CD4-positive, alpha-beta T cell (primary cell): ENCODE results near the gene KLC1. TPM values are rescaled to one million over a fixed set of nuclear protein-coding genes. Genes with fewer than 3 reads are reported as not detected.

Experiments
- ATAC-seq: fragments of 200-7000 bp; cut with Tn5 transposase; one replicate; pipeline ENCODE4 v1.10.0; 2022; ENCODE audit warnings: mild to moderate bottlenecking; ENCODE audit not compliant: poor library complexity
- CTCF ChIA-PET: fragments of 350-600 bp; sonication (Branson Sonifier 250); formaldehyde crosslinking; loops from one replicate; lab custom pipeline; 2021; ENCODE audit warnings: antibody characterized with exemption, inconsistent platforms; lab: Charles Lee
- POLR2A ChIA-PET: fragments of 350-600 bp; sonication (Branson Sonifier 250); formaldehyde crosslinking; loops from one replicate; lab custom pipeline; 2021; ENCODE audit warnings: antibody characterized with exemption, inconsistent platforms; lab: Charles Lee
- DNase-seq, 14 experiments: peaks; one replicate each; pipeline ENCODE4 v3.0.0-alpha.2; 2013 to 2020; ENCODE audit warnings: mixed read lengths in 2 of 14
- H3K27ac ChIP-seq, 2 donors: one replicate each; pipeline versions ENCODE4 v1.5.1 to v1.7.0; 2013; ENCODE audit warnings: low read length in 2 of 2, low read depth in 1 of 2, mild to moderate bottlenecking in 1 of 2
- H3K27me3 ChIP-seq, 2 experiments: 1 replicate in 1 of 2; 2 replicates in 1 of 2; pipeline versions ENCODE4 v1.6.1 to v1.7.0; 2013; ENCODE audit warnings: low read length in 2 of 2, control low read depth in 1 of 2, mild to moderate bottlenecking in 1 of 2, moderate library complexity in 1 of 2; ENCODE audit not compliant: insufficient read depth in 2 of 2, control insufficient read depth in 1 of 2
- H3K36me3 ChIP-seq: one replicate; pipeline ENCODE4 v1.6.1; 2013; ENCODE audit warnings: low read length, control low read depth; ENCODE audit not compliant: insufficient read depth
- H3K4me1 ChIP-seq: one replicate; pipeline ENCODE4 v1.6.1; 2013; ENCODE audit warnings: low read length, control low read depth; ENCODE audit not compliant: insufficient read depth
- H3K4me3 ChIP-seq: one replicate; pipeline ENCODE4 v1.5.1; 2013; ENCODE audit warnings: mild to moderate bottlenecking, low read length, moderate library complexity
- H3K9me3 ChIP-seq, 2 experiments: 1 replicate in 1 of 2; 2 replicates in 1 of 2; pipeline versions ENCODE4 v1.6.1 to v1.7.0; 2013; ENCODE audit warnings: low read length in 2 of 2, mild to moderate bottlenecking in 2 of 2, control low read depth in 1 of 2, moderate library complexity in 1 of 2; ENCODE audit not compliant: control insufficient read depth in 1 of 2, insufficient read depth in 1 of 2
- H3K27ac Mint-ChIP-seq: one replicate; pipeline ENCODE4 v1.8.0; 2020; ENCODE audit warnings: mixed read lengths
- H3K27me3 Mint-ChIP-seq: one replicate; pipeline ENCODE4 v1.8.0; 2021; ENCODE audit warnings: mixed read lengths
- H3K36me3 Mint-ChIP-seq: one replicate; pipeline ENCODE4 v1.8.0; 2021; ENCODE audit warnings: low read depth, mixed read lengths
- H3K4me1 Mint-ChIP-seq: one replicate; pipeline ENCODE4 v1.8.0; 2021; ENCODE audit warnings: low read depth, mixed read lengths
- H3K4me3 Mint-ChIP-seq: one replicate; pipeline ENCODE4 v1.8.0; 2020; ENCODE audit warnings: mild to moderate bottlenecking, mixed read lengths
- H3K9me3 Mint-ChIP-seq: one replicate; pipeline ENCODE4 v1.8.0; 2020; ENCODE audit warnings: mixed read lengths
- intact Hi-C, 2 experiments: fragments of 100-400 bp; cut with DNase I in 1 of 2; cut with micrococcal nuclease in 1 of 2; formaldehyde crosslinking; loops; one replicate each; pipeline versions ENCODE4 v1.15.1 to v1.9.0; 2023 to 2025; cut with DNase I, micrococcal nuclease
- total RNA-seq, 174 experiments: library from RNA in 2 of 174; stranded (reverse) in 2 of 174; gene quantifications; one replicate each; pipeline ENCODE4 v1.2.3 and lab custom pipeline; 2021 to 2026
- TF ChIP-seq, protein P1 (sequence below): fragments of 200-600 bp; IDR thresholded peaks from one replicate; pipeline ENCODE4 v1.8.0; 2022; ENCODE audit warnings: antibody characterized with exemption, mild to moderate bottlenecking

Gene KLC1
- total RNA-seq, 2 experiments from 2014 or later = 111 to 119 TPM

GRCh38 chr14:103687712-103688111 is 58.7 kb downstream of the KLC1 start:
- Mint-ChIP-seq H3K27ac (no peak overlapping the region), H3K27me3 (no peaks in the 10 kb centered on the region), H3K4me3 (no peak overlapping the region), H3K9me3 (no peaks in the 10 kb centered on the region), H3K4me1 (no peaks in the 10 kb centered on the region), H3K36me3 (peaks cover 77% of the 10 kb centered on the region)
- intact Hi-C loops = no loop called here
- H3K27me3 ChIP-seq = no peaks in the 10 kb centered on the region
- no peak for ATAC-seq
- no peaks in the 10 kb centered on the region for H3K4me1 ChIP-seq
- no peak overlapping the region for H3K4me3 ChIP-seq
- H3K36me3 ChIP-seq = peaks cover 75% of the 10 kb centered on the region
- no peak overlapping the region for H3K27ac ChIP-seq
- H3K9me3 ChIP-seq = no peaks in the 10 kb centered on the region
- POLR2A ChIA-PET = no interaction called here
- TF ChIP-seq, protein P1, sequence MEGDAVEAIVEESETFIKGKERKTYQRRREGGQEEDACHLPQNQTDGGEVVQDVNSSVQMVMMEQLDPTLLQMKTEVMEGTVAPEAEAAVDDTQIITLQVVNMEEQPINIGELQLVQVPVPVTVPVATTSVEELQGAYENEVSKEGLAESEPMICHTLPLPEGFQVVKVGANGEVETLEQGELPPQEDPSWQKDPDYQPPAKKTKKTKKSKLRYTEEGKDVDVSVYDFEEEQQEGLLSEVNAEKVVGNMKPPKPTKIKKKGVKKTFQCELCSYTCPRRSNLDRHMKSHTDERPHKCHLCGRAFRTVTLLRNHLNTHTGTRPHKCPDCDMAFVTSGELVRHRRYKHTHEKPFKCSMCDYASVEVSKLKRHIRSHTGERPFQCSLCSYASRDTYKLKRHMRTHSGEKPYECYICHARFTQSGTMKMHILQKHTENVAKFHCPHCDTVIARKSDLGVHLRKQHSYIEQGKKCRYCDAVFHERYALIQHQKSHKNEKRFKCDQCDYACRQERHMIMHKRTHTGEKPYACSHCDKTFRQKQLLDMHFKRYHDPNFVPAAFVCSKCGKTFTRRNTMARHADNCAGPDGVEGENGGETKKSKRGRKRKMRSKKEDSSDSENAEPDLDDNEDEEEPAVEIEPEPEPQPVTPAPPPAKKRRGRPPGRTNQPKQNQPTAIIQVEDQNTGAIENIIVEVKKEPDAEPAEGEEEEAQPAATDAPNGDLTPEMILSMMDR = no peak
- no peak for DNase-seq
- CTCF ChIA-PET = no interaction called here

- no peaks in the 10 kb centered on the region for H3K27me3 Mint-ChIP-seq
- peaks cover 77% of the 10 kb centered on the region for H3K36me3 Mint-ChIP-seq
- no peaks in the 10 kb centered on the region for H3K9me3 ChIP-seq
- H3K36me3 ChIP-seq = peaks cover 75% of the 10 kb centered on the region
- CTCF ChIA-PET = no interaction called here
- no peaks in the 10 kb centered on the region for H3K4me1 ChIP-seq
- ATAC-seq = no peak
- intact Hi-C loops = no loop called here
- TF ChIP-seq, protein P1 = no peak
- H3K9me3 Mint-ChIP-seq = no peaks in the 10 kb centered on the region
- POLR2A ChIA-PET = no interaction called here
- no peaks in the 10 kb centered on the region for H3K4me1 Mint-ChIP-seq
- no peak overlapping the region for H3K4me3 Mint-ChIP-seq
- H3K27ac ChIP-seq = no peak overlapping the region
- H3K27me3 ChIP-seq = no peaks in the 10 kb centered on the region
- no peak for DNase-seq
- no peak overlapping the region for H3K4me3 ChIP-seq
- H3K27ac Mint-ChIP-seq = no peak overlapping the region
Measured at GRCh38 chr14:103688441-103688840, 59.4 kb downstream of the KLC1 start.

GRCh38 chr14:103688906-103689902 is 60.2 kb downstream of the KLC1 start:
- TF ChIP-seq, protein P1 = no peak
- ATAC-seq = no peak
- Histone ChIP-seq H3K9me3 (no peaks in the 10 kb centered on the region), H3K27ac (no peak overlapping the region), H3K4me1 (no peaks in the 10 kb centered on the region), H3K27me3 (no peaks in the 10 kb centered on the region), H3K36me3 (peaks cover 75% of the 10 kb centered on the region), H3K4me3 (no peak overlapping the region)
- no peak overlapping the region for H3K27ac Mint-ChIP-seq
- no peaks in the 10 kb centered on the region for H3K9me3 Mint-ChIP-seq
- no peak for DNase-seq
- CTCF ChIA-PET = interaction anchor here (0.6 kb wide), 1 partner anchor 1613 kb away, joined by 4 read pairs; no protein-coding TSS in a partner anchor
- H3K27me3 Mint-ChIP-seq = no peaks in the 10 kb centered on the region
- peaks cover 80% of the 10 kb centered on the region for H3K36me3 Mint-ChIP-seq
- H3K4me3 Mint-ChIP-seq = no peak overlapping the region
- POLR2A ChIA-PET = no interaction called here
- intact Hi-C loops = no loop called here
- H3K4me1 Mint-ChIP-seq = no peaks in the 10 kb centered on the region
